Omental fat pad (tissue), 4 donors: ENCODE measurements around the gene GCFC2. TPM values are rescaled to one million over a fixed set of nuclear protein-coding genes. Genes with fewer than 3 reads are reported as not detected.
"Not testable (repeated sequence)": the region's sequence is repeated elsewhere in the genome, so short reads cannot be mapped to it uniquely, and the experiment has no call there.

Experiments
- ATAC-seq: fragments of 150-250 bp; one replicate; pipeline ENCODE4 v1.9.1; 2016; ENCODE audit warnings: mild to moderate bottlenecking, moderate library complexity; ENCODE audit not compliant: low FRiP score
- DNase-seq: peaks from one replicate; pipeline ENCODE4 v3.0.0-alpha.2; 2019; ENCODE audit warnings: low spot score
- total RNA-seq, 4 donors: library from RNA; depleted of rRNA; stranded (reverse); fragments of >200 nt; gene quantifications; one replicate each; pipeline ENCODE4 v1.1.0, GENCODE V29; 2016
- TF ChIP-seq, protein P1 (sequence below), 3 donors: fragments of 450-650 bp; IDR thresholded peaks; one replicate each; pipeline ENCODE4 v1.5.1; 2016 to 2017; ENCODE audit warnings: antibody characterized with exemption in 3 of 3, mild to moderate bottlenecking in 3 of 3, moderate library complexity in 2 of 3

The GCFC2 gene
- total RNA-seq, 4 donors from 2014 or later: 17.1 to 30.4 (median 28.5) TPM

- TF ChIP-seq, protein P1, sequence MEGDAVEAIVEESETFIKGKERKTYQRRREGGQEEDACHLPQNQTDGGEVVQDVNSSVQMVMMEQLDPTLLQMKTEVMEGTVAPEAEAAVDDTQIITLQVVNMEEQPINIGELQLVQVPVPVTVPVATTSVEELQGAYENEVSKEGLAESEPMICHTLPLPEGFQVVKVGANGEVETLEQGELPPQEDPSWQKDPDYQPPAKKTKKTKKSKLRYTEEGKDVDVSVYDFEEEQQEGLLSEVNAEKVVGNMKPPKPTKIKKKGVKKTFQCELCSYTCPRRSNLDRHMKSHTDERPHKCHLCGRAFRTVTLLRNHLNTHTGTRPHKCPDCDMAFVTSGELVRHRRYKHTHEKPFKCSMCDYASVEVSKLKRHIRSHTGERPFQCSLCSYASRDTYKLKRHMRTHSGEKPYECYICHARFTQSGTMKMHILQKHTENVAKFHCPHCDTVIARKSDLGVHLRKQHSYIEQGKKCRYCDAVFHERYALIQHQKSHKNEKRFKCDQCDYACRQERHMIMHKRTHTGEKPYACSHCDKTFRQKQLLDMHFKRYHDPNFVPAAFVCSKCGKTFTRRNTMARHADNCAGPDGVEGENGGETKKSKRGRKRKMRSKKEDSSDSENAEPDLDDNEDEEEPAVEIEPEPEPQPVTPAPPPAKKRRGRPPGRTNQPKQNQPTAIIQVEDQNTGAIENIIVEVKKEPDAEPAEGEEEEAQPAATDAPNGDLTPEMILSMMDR (IDR thresholded peaks at IDR 0.05): no peak
- ATAC-seq (no peak), DNase-seq (no peak)
Observed at GRCh38 chr2:75709297-75709696, 1.4 kb downstream of the GCFC2 start.

- TF ChIP-seq, protein P1 (IDR thresholded peaks at IDR 0.05): no peak
- ATAC-seq (no peak), DNase-seq (no peak)
Observed at GRCh38 chr2:75707901-75708300, 2.8 kb downstream of the GCFC2 start.

DNA sequence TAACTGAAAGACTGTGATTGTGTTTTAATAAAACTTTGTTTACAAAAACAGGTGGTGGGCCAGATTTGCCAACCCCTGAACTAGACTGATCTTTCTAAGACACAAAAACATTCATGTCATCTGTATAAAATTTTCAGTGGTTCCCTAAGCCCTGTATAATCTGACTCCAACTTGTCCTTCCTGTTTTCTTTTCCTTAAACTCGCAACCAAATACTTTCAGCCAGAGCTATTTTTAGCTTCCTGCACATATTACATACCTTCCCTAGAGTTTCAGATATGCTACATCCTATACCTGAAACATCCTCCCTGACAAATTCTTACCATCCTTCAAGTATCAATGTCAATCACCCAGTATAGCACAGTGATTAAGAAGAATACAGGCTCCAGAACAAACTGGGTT is 4.8 kb downstream of the GCFC2 start:
- ATAC-seq (no peak), DNase-seq (no peak)
- TF ChIP-seq, protein P1 (IDR thresholded peaks at IDR 0.05): no peak

DNA sequence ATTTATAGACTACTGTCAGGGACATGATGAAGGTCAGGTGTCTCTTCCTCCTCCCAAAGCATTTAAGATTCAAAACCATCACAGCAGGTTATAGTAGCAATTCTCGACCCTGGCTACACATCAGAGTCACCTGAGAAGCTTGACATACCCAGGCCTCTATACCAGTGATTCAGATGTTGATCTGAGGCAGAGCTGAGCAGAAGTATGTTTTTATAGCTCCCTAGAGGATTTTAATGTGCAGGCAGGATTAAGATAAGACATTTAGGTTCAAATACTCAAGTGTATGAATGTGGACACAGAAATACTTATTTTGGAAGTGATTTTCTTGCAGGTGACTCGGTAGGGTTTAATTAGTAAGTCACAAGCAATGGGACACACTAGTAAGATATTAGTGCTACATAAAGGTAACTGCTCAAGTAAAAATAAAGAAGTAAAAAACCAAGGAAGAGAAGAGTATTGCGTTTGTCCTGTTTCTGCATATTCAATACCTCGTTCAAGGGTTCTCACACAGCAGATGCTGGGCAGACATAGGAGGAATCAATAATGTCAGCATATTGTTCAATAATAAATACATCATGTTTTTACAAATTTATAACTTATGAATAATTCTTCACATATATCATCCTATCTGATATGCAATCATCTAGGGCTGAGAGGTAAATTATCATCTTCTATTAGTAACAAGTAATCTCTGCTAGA is 7.0 kb downstream of the GCFC2 start:
- DNase-seq: no peak
- ATAC-seq: no peak
- TF ChIP-seq, protein P1 (IDR thresholded peaks at IDR 0.05): no peak

- DNase-seq: no peak
- TF ChIP-seq, protein P1 (IDR thresholded peaks at IDR 0.05): no peak
- ATAC-seq: no peak
Observed at GRCh38 chr2:75702593-75702992, 8.1 kb downstream of the GCFC2 start.

- TF ChIP-seq, protein P1 (IDR thresholded peaks at IDR 0.05): no peak
- ATAC-seq (no peak), DNase-seq (no peak)
Observed at GRCh38 chr2:75698918-75699317, 11.8 kb downstream of the GCFC2 start.

- DNase-seq (no peak), ATAC-seq (no peak)
- TF ChIP-seq, protein P1 (IDR thresholded peaks at IDR 0.05): no peak
Observed at GRCh38 chr2:75688196-75688595, 22.5 kb downstream of the GCFC2 start.

GRCh38 chr2:75683430-75683829 is 27.3 kb downstream of the GCFC2 start:
- DNase-seq, ATAC-seq: not testable (repeated sequence)
